DMS79 (cell line): Measurements from ENCODE around the gene MRGPRX4.
"Not testable (repeated sequence)": the region's sequence is repeated elsewhere in the genome, so short reads cannot be mapped to it uniquely, and the experiment has no call there.

Experiments used
- DNase-seq: peaks from one replicate; lab custom pipeline; 2025; lab: John Stamatoyannopoulos, UW

Gene MRGPRX4

GRCh38 chr11:18172666-18173065 lies at the start of gene MRGPRX4:
MRGPRX4 (plus strand) TSS chr11:18172837; CDS start chr11:18173257, 420 bp downstream.
- no peak for DNase-seq

GRCh38 chr11:18131115-18131514 lies 41.5 kb upstream of the MRGPRX4 start:
- not testable (repeated sequence) for DNase-seq

- no peak for DNase-seq
Measured at GRCh38 chr11:18132341-18132740, 40.3 kb upstream of the MRGPRX4 start, which contains the start of gene MRGPRX3. MRGPRX3 (plus strand) TSS chr11:18132571; CDS start chr11:18137203, 4,632 bp downstream.

GRCh38 chr11:18135308-18135707 lies 37.3 kb upstream of the MRGPRX4 start:
- no peak for DNase-seq

- no peak for DNase-seq
Measured at GRCh38 chr11:18137186-18137800, 35.3 kb upstream of the MRGPRX4 start.

- DNase-seq = no peak
Measured at GRCh38 chr11:18140145-18140544, 32.5 kb upstream of the MRGPRX4 start.

GRCh38 chr11:18144243-18144642 lies 28.4 kb upstream of the MRGPRX4 start:
- DNase-seq = no peak

- no peak for DNase-seq
Measured at GRCh38 chr11:18145025-18145424, 27.6 kb upstream of the MRGPRX4 start.

- DNase-seq = no peak
Measured at GRCh38 chr11:18145837-18146236, 26.8 kb upstream of the MRGPRX4 start.

- DNase-seq = no peak
Measured at GRCh38 chr11:18151581-18151980, 21.1 kb upstream of the MRGPRX4 start.

GRCh38 chr11:18168372-18168771 lies 4.3 kb upstream of the MRGPRX4 start:
- DNase-seq = no peak

GRCh38 chr11:18171377-18172000 lies 1.1 kb upstream of the MRGPRX4 start:
- DNase-seq = no peak

- no peak for DNase-seq
Measured at GRCh38 chr11:18173225-18173866, 709 bp downstream of the MRGPRX4 start.

GRCh38 chr11:18188796-18189195 lies 16.2 kb downstream of the MRGPRX4 start:
- no peak for DNase-seq

GRCh38 chr11:18189476-18190245 lies 17.0 kb downstream of the MRGPRX4 start:
- not testable (repeated sequence) for DNase-seq

GRCh38 chr11:18191376-18191775 lies 18.7 kb downstream of the MRGPRX4 start:
- DNase-seq = no peak

- DNase-seq = no peak
Measured at GRCh38 chr11:18193010-18193409, 20.4 kb downstream of the MRGPRX4 start.

- no peak for DNase-seq
Measured at GRCh38 chr11:18196532-18196931, 23.9 kb downstream of the MRGPRX4 start.

- DNase-seq = not testable (repeated sequence)
Measured at GRCh38 chr11:18197738-18198137, 25.1 kb downstream of the MRGPRX4 start.

GRCh38 chr11:18203723-18204122 lies 31.1 kb downstream of the MRGPRX4 start:
- DNase-seq = no peak

GRCh38 chr11:18204220-18204619 lies 31.6 kb downstream of the MRGPRX4 start:
- no peak for DNase-seq

- DNase-seq = no peak
Measured at GRCh38 chr11:18204771-18205170, 32.1 kb downstream of the MRGPRX4 start.
